PC-9 (cell line): ENCODE data around the gene NHSL1. TPM values are rescaled to one million over a fixed set of nuclear protein-coding genes. Genes with fewer than 3 reads are reported as not detected.

ENCODE experiments used
- BruUV-seq: library from RNA; stranded (reverse); fragments of 400-500 nt; replicated peaks from 2 replicates; lab custom pipeline; 2021; lab: Mats Ljungman, UMichigan
- CTCF ChIA-PET: fragments of 300-600 bp; sonication (Branson Sonifier 250); formaldehyde crosslinking; loops from one replicate; lab custom pipeline; 2022; ENCODE audit warnings: antibody characterized with exemption; lab: Charles Lee
- POLR2A ChIA-PET: fragments of 300-600 bp; sonication (Branson Sonifier 250); formaldehyde crosslinking; loops from one replicate; lab custom pipeline; 2022; ENCODE audit warnings: antibody characterized with exemption; ENCODE audit not compliant: unreplicated experiment; lab: Charles Lee
- DNase-seq, 2 experiments: peaks; one replicate each; pipeline versions ENCODE4 v3.0.0 to v3.0.0-alpha.2; 2015 to 2022; ENCODE audit warnings: mixed read lengths in 1 of 2
- H2AFZ ChIP-seq: fragments of 200-600 bp; sonication (generic); 2 replicates; pipeline ENCODE4 v1.8.1; 2017; ENCODE audit warnings: antibody characterized with exemption
- H3F3A ChIP-seq: fragments of 200-600 bp; sonication (generic); 2 replicates; pipeline ENCODE4 v1.8.1; 2017; ENCODE audit warnings: antibody characterized with exemption, mild to moderate bottlenecking, low read depth; ENCODE audit not compliant: insufficient read depth
- H3K27ac ChIP-seq: fragments of 200-600 bp; sonication (generic); 2 replicates; pipeline ENCODE4 v1.6.1; 2016; ENCODE audit warnings: mixed run types
- H3K27me3 ChIP-seq: fragments of 200-600 bp; sonication (generic); 2 replicates; pipeline ENCODE4 v1.6.1; 2016; ENCODE audit warnings: low read depth, mixed run types; ENCODE audit not compliant: insufficient read depth
- H3K36me3 ChIP-seq: fragments of 200-600 bp; sonication (generic); 2 replicates; pipeline ENCODE4 v1.6.1; 2016; ENCODE audit warnings: low read depth, mixed run types
- H3K4me1 ChIP-seq: fragments of 200-600 bp; sonication (generic); replicated peaks from 2 replicates; pipeline ENCODE4 v1.6.1; 2016; ENCODE audit warnings: mixed run types; ENCODE audit not compliant: insufficient read depth
- H3K4me2 ChIP-seq: fragments of 200-600 bp; sonication (generic); 2 replicates; pipeline ENCODE4 v1.6.1; 2017; ENCODE audit warnings: mixed run types
- H3K4me3 ChIP-seq: fragments of 200-600 bp; sonication (generic); 2 replicates; pipeline ENCODE4 v1.6.1; 2016; ENCODE audit warnings: mixed run types
- H3K79me2 ChIP-seq: fragments of 200-600 bp; sonication (generic); 2 replicates; pipeline ENCODE4 v1.6.1; 2017; ENCODE audit warnings: low read depth, mixed run types
- H3K9me2 ChIP-seq: fragments of 200-600 bp; sonication (generic); 2 replicates; pipeline ENCODE4 v1.8.1; 2017; ENCODE audit warnings: mild to moderate bottlenecking; ENCODE audit not compliant: insufficient read depth
- H3K9me3 ChIP-seq: fragments of 200-600 bp; sonication (generic); 2 replicates; pipeline ENCODE4 v1.8.1; 2016; ENCODE audit warnings: low read depth; ENCODE audit not compliant: insufficient read depth
- H4K20me1 ChIP-seq: fragments of 200-600 bp; sonication (generic); 2 replicates; pipeline ENCODE4 v1.8.1; 2017; ENCODE audit not compliant: insufficient read depth
- EZH2 ChIP-seq: fragments of 200-600 bp; sonication (generic); IDR thresholded peaks from 2 replicates; pipeline ENCODE4 v1.8.0; 2017; ENCODE audit warnings: antibody characterized with exemption, low read depth
- intact Hi-C: fragments of 100-400 bp; cut with micrococcal nuclease; formaldehyde crosslinking; loops from one replicate; pipeline ENCODE4 v1.10.0; 2022; ENCODE audit not compliant: unreplicated experiment
- total RNA-seq: library from RNA; stranded (reverse); gene quantifications from 2 replicates; pipeline ENCODE4 v1.2.3, GENCODE V29; 2021
- TF ChIP-seq, protein P1 (sequence below): fragments of 200-600 bp; sonication (generic); conservative IDR thresholded peaks from 2 replicates; pipeline ENCODE4 v1.6.1; 2017; ENCODE audit warnings: mixed run types, antibody characterized with exemption, mild to moderate bottlenecking, moderate library complexity

The NHSL1 gene
- total RNA-seq, 1 experiment from 2014 or later = 17.5 TPM

DNA sequence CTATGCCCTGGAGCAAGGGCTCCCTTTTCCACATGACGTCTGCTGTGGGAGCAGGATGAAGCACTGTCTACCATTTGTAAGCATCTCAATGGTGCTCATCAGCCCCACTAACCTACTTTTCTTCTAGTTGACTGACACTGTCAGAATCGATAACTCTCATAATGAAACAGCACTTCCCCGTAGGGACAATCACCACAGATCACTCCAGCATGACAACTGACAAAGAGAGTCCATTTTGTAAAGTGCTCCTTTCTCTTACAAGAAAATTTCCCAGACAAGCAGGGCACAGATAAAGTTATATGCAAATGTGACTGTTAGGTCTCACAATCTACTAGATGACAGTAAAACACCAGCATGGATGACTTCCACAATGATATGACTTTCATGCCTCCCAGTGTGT, 48.8 kb downstream of the NHSL1 start:
- CTCF ChIA-PET = no interaction called here
- Histone ChIP-seq H3K27me3 (no peaks in the 10 kb centered on the region), H3K9me3 (no peaks in the 10 kb centered on the region), H3K36me3 (peaks cover 12% of the 10 kb centered on the region; the same call in 1 of the 2 replicates), H3K4me2 (no peak overlapping the region), H3K4me3 (no peak overlapping the region), H3K4me1 (peaks cover 16% of the 10 kb centered on the region), H3K27ac (no peak overlapping the region), H3F3A (peaks cover 16% of the 10 kb centered on the region), H3K79me2 (0 out of 2 replicates have a peak, but pooled peaks cover 5% of the 10 kb centered on the region), H4K20me1 (no peaks in the 10 kb centered on the region), H2AFZ (no peak overlapping the region), H3K9me2 (no peaks in the 10 kb centered on the region)
- intact Hi-C loops = no loop called here
- TF ChIP-seq, protein P1, sequence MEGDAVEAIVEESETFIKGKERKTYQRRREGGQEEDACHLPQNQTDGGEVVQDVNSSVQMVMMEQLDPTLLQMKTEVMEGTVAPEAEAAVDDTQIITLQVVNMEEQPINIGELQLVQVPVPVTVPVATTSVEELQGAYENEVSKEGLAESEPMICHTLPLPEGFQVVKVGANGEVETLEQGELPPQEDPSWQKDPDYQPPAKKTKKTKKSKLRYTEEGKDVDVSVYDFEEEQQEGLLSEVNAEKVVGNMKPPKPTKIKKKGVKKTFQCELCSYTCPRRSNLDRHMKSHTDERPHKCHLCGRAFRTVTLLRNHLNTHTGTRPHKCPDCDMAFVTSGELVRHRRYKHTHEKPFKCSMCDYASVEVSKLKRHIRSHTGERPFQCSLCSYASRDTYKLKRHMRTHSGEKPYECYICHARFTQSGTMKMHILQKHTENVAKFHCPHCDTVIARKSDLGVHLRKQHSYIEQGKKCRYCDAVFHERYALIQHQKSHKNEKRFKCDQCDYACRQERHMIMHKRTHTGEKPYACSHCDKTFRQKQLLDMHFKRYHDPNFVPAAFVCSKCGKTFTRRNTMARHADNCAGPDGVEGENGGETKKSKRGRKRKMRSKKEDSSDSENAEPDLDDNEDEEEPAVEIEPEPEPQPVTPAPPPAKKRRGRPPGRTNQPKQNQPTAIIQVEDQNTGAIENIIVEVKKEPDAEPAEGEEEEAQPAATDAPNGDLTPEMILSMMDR = no peak
- no peak for TF ChIP-seq EZH2
- BruUV-seq = no TSS peak
- POLR2A ChIA-PET = no interaction called here
- no peak for DNase-seq

DNA sequence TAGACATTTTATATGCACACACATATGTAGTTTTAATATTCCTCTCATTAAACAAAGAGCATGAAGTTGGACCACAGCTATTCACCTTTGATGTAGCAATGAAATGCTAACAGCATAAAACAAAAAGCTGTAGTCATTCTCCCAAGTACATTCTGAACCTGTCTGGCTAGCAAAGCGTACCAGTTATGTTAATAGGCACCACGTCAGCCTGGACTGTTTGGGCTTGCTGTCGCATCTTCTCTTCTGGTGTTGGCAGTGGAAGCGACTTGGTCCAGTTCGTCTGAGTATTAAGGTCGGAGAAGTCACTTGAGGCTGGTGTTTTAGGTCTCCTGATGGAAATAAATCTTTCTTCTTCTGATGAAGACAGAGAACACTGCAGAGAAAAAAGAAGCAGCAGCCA, 52.5 kb downstream of the NHSL1 start:
- Histone ChIP-seq H3K4me1 (peaks cover 6% of the 10 kb centered on the region; the same call in 1 of the 2 replicates), H3K27me3 (no peaks in the 10 kb centered on the region), H3K9me2 (no peaks in the 10 kb centered on the region), H3K36me3 (peaks cover 15% of the 10 kb centered on the region; the same call in 1 of the 2 replicates), H3K27ac (no peak overlapping the region), H3F3A (peaks cover 7% of the 10 kb centered on the region; the same call in 1 of the 2 replicates), H3K79me2 (no peaks in the 10 kb centered on the region), H3K9me3 (peaks cover 5% of the 10 kb centered on the region; the same call in 1 of the 2 replicates), H4K20me1 (no peaks in the 10 kb centered on the region), H3K4me3 (no peak overlapping the region), H2AFZ (no peak overlapping the region), H3K4me2 (no peak overlapping the region)
- POLR2A ChIA-PET = interaction anchor here (0.6 kb wide), 2 partner anchors 1307 to 1492 kb away, joined by 4 read pairs; no protein-coding TSS in a partner anchor
- BruUV-seq = no TSS peak
- intact Hi-C loops = no loop called here
- CTCF ChIA-PET = no interaction called here
- no peak for TF ChIP-seq EZH2
- TF ChIP-seq, protein P1 = no peak
- DNase-seq = peak in 1 of 2 experiments; percentile 21

DNA sequence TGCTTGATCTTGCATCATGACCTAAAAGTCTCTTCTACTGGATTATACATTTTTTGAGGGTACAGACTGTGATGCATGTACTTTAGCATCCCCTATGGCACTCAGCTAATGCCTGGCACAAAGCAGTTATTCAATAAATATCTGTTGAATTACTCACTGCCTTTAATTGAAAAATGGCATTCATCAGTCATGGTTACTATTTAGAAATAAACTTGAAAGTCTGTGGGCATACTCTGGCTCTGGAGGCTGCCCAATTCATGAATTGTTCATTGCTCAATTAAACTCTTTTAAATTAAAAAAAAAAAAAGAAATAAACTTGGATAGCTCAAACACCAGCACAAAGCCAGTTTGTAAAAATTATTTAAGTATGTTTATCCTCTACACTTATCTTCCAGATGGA, 55.3 kb downstream of the NHSL1 start:
- Histone ChIP-seq H3K4me1 (peaks cover 6% of the 10 kb centered on the region; the same call in 1 of the 2 replicates), H3K9me2 (no peaks in the 10 kb centered on the region), H3K27me3 (no peaks in the 10 kb centered on the region), H4K20me1 (no peaks in the 10 kb centered on the region), H3K36me3 (peaks cover 15% of the 10 kb centered on the region; the same call in 1 of the 2 replicates), H3K79me2 (no peaks in the 10 kb centered on the region), H3K4me2 (no peak overlapping the region), H2AFZ (no peak overlapping the region), H3K27ac (no peak overlapping the region), H3K9me3 (peaks cover 5% of the 10 kb centered on the region; the same call in 1 of the 2 replicates), H3F3A (peaks cover 7% of the 10 kb centered on the region; the same call in 1 of the 2 replicates), H3K4me3 (no peak overlapping the region)
- no peak for TF ChIP-seq EZH2
- TF ChIP-seq, protein P1 = no peak
- no peak for DNase-seq
- BruUV-seq = no TSS peak
- intact Hi-C loops = no loop called here
- ChIA-PET CTCF (no interaction called here), POLR2A (no interaction called here)
